Loucy (cell line): ENCODE data around the gene CBARP.

Source experiments
- H2AFZ ChIP-seq: fragments of 200-600 bp; sonication (generic); 2 replicates; pipeline ENCODE4 v1.6.0; 2016; ENCODE audit warnings: antibody characterized with exemption, mild to moderate bottlenecking, low read length, moderate library complexity
- H3F3A ChIP-seq: fragments of 200-600 bp; 2 replicates; pipeline ENCODE4 v1.6.0; 2016; ENCODE audit warnings: antibody characterized with exemption, low read depth, mild to moderate bottlenecking
- H3K27me3 ChIP-seq: fragments of 200-600 bp; sonication (generic); 2 replicates; pipeline ENCODE4 v1.6.1; 2014; ENCODE audit warnings: low read length, mild to moderate bottlenecking; ENCODE audit not compliant: insufficient read depth, poor library complexity, severe bottlenecking
- H3K36me3 ChIP-seq: fragments of 200-600 bp; sonication (generic); 2 replicates; pipeline ENCODE4 v1.6.1; 2016; ENCODE audit warnings: low read length; ENCODE audit not compliant: insufficient read depth
- H3K4me1 ChIP-seq: fragments of 200-600 bp; sonication (generic); 2 replicates; pipeline ENCODE4 v1.5.1; 2014; ENCODE audit warnings: low read length, mild to moderate bottlenecking; ENCODE audit not compliant: insufficient read depth, poor library complexity, severe bottlenecking
- H3K4me2 ChIP-seq: fragments of 200-600 bp; sonication (generic); 2 replicates; pipeline ENCODE4 v1.6.0; 2014; ENCODE audit warnings: antibody characterized with exemption, low read length, low read depth, mild to moderate bottlenecking; ENCODE audit not compliant: poor library complexity, severe bottlenecking
- H3K4me3 ChIP-seq: fragments of 200-600 bp; sonication (generic); 2 replicates; pipeline ENCODE4 v1.5.1; 2014; ENCODE audit warnings: low read length, mild to moderate bottlenecking, mixed read lengths; ENCODE audit not compliant: poor library complexity, severe bottlenecking
- H3K79me2 ChIP-seq: fragments of 200-600 bp; sonication (generic); 2 replicates; pipeline ENCODE4 v1.6.1; 2014; ENCODE audit warnings: low read length; ENCODE audit not compliant: insufficient read depth
- H3K9ac ChIP-seq: fragments of 200-600 bp; sonication (generic); 2 replicates; pipeline ENCODE4 v1.6.0; 2014; ENCODE audit warnings: mild to moderate bottlenecking, low read depth, low read length, moderate library complexity; ENCODE audit not compliant: poor library complexity, severe bottlenecking
- H3K9me2 ChIP-seq: fragments of 200-600 bp; sonication (generic); replicated peaks from 2 replicates; pipeline ENCODE4 v1.6.1; 2016; ENCODE audit warnings: low read depth, low read length, mixed read lengths
- H3K9me3 ChIP-seq: fragments of 200-600 bp; sonication (generic); 2 replicates; pipeline ENCODE4 v1.6.1; 2014; ENCODE audit warnings: mild to moderate bottlenecking, antibody characterized with exemption, low read length, low read depth; ENCODE audit not compliant: insufficient read depth
- H4K20me1 ChIP-seq: fragments of 200-600 bp; sonication (generic); 2 replicates; pipeline ENCODE4 v1.6.0; 2014; ENCODE audit warnings: antibody characterized with exemption, low read length, mild to moderate bottlenecking; ENCODE audit not compliant: insufficient read depth, poor library complexity, severe bottlenecking
- CTCF ChIP-seq: fragments of 200-600 bp; sonication (generic); conservative IDR thresholded peaks from 2 replicates; pipeline ENCODE4 v1.5.1; 2014; ENCODE audit warnings: mild to moderate bottlenecking, antibody characterized with exemption, low read length
- EZH2phosphoT487 ChIP-seq: fragments of 200-600 bp; IDR thresholded peaks from 2 replicates; pipeline ENCODE4 v1.6.1; 2018; ENCODE audit warnings: antibody characterized with exemption, mild to moderate bottlenecking, moderate library complexity, borderline replicate concordance

CBARP gene

GRCh38 chr19:1267477-1268225 is 29.8 kb upstream of the CBARP start:
- H3K79me2 ChIP-seq, result peaks cover 32% of the 10 kb centered on the region
- H3K4me2 ChIP-seq, result no peak overlapping the region
- H3K4me3 ChIP-seq, result no peak overlapping the region
- peaks cover 7% of the 10 kb centered on the region for H3F3A ChIP-seq
- H3K4me1 ChIP-seq, result peaks cover 43% of the 10 kb centered on the region
- no peaks in the 10 kb centered on the region for H3K9me3 ChIP-seq
- H2AFZ ChIP-seq, result no peak overlapping the region
- TF ChIP-seq EZH2phosphoT487, result no peak
- no peak for TF ChIP-seq CTCF
- H3K9ac ChIP-seq, result no peak overlapping the region
- H3K9me2 ChIP-seq, result no peaks in the 10 kb centered on the region
- H4K20me1 ChIP-seq, result peaks cover 31% of the 10 kb centered on the region
- peaks cover 24% of the 10 kb centered on the region; the same call in 1 of the 2 replicates for H3K36me3 ChIP-seq
- H3K27me3 ChIP-seq, result peaks cover 4% of the 10 kb centered on the region

GRCh38 chr19:1266916-1267476 is 29.2 kb upstream of the CBARP start:
- Histone ChIP-seq H2AFZ (peak overlapping the region; percentile 85), H3K36me3 (peaks cover 18% of the 10 kb centered on the region; the same call in 1 of the 2 replicates), H3K9me2 (no peaks in the 10 kb centered on the region), H3K9ac (peak overlapping the region; percentile 53), H3K4me1 (peaks cover 38% of the 10 kb centered on the region), H3F3A (peaks cover under 1% of the 10 kb centered on the region; the same call in 1 of the 2 replicates), H4K20me1 (peaks cover 24% of the 10 kb centered on the region), H3K27me3 (peaks cover 4% of the 10 kb centered on the region), H3K4me2 (peak overlapping the region; percentile 95), H3K79me2 (peaks cover 25% of the 10 kb centered on the region), H3K9me3 (no peaks in the 10 kb centered on the region), H3K4me3 (peak overlapping the region; percentile 70)
- TF ChIP-seq CTCF, result peak; percentile 77
- no peak for TF ChIP-seq EZH2phosphoT487

- Histone ChIP-seq H3K9me3 (no peaks in the 10 kb centered on the region), H3K9ac (peak overlapping the region; percentile 53), H4K20me1 (peaks cover 18% of the 10 kb centered on the region), H3K4me3 (peak overlapping the region; percentile 70), H3K79me2 (peaks cover 19% of the 10 kb centered on the region), H2AFZ (peak overlapping the region; percentile 85), H3K9me2 (no peaks in the 10 kb centered on the region), H3F3A (no peaks in the 10 kb centered on the region), H3K36me3 (peaks cover 11% of the 10 kb centered on the region; the same call in 1 of the 2 replicates), H3K4me2 (peak overlapping the region; percentile 95), H3K4me1 (peaks cover 38% of the 10 kb centered on the region), H3K27me3 (peaks cover 4% of the 10 kb centered on the region)
- TF ChIP-seq EZH2phosphoT487 (no peak), CTCF (no peak)
Observed at GRCh38 chr19:1266129-1266915, 28.5 kb upstream of the CBARP start.
